ENCODE measurements around the gene PPHLN1.

GRCh38 chr12:42446761-42447160 lies 120.8 kb downstream of the PPHLN1 start:
- TF ChIP-seq CTCF (IDR thresholded peaks at IDR 0.05), result no peak
- no peak for TF ChIP-seq POLR2A (IDR thresholded peaks at IDR 0.05)
